ENCODE measurements around the gene CSMD2. TPM values are rescaled to one million over a fixed set of nuclear protein-coding genes. Genes with fewer than 3 reads are reported as not detected.

The CSMD2 gene
- total RNA-seq, 4 donors from 2014 or later: 8.6 TPM; not detected in 3

DNA sequence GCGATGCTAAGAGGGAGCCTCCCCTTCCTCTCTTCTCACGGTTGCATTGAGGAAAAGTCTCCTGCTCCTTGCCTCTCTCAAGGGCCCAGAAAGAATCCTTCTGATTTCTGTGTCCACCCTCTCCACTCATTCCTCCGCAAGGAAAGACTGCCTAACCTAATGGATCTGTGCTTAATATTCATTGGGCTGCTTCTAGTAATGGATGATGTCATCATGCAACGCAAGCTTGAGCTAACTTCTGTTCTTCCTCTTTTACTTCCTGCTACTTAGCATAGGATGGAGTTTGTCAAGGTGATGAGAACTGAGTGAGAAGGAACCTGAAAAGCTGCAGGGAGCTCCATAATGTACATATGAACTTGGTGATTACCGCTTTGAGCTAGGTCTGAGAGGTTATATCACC, 336.4 kb downstream of the CSMD2 start:
- Histone ChIP-seq H3K36me3 (no peaks in the 10 kb centered on the region), H3K9me3 (no peaks in the 10 kb centered on the region), H3K4me1 (no peaks in the 10 kb centered on the region), H3K27ac (no peak overlapping the region), H3K4me3 (no peak overlapping the region), H3K27me3 (no peaks in the 10 kb centered on the region)
- intact Hi-C loops (cut with DNase I; ENCODE audit: low total_unique reads): no loop called here
- no peak for DNase-seq
- TF ChIP-seq POLR2A (IDR thresholded peaks at IDR 0.05) (no peak), CTCF (IDR thresholded peaks at IDR 0.05) (no peak)

- Histone ChIP-seq H3K27me3 (no peaks in the 10 kb centered on the region), H3K4me1 (no peaks in the 10 kb centered on the region), H3K9me3 (no peaks in the 10 kb centered on the region), H3K27ac (no peak overlapping the region), H3K4me3 (no peak overlapping the region), H3K36me3 (no peaks in the 10 kb centered on the region)
- intact Hi-C loops (cut with DNase I; ENCODE audit: low total_unique reads): no loop called here
- TF ChIP-seq POLR2A (IDR thresholded peaks at IDR 0.05) (no peak), CTCF (IDR thresholded peaks at IDR 0.05) (no peak)
- no peak for DNase-seq
Measured at GRCh38 chr1:33828059-33828458, 337.0 kb downstream of the CSMD2 start.

- no peak for TF ChIP-seq POLR2A (IDR thresholded peaks at IDR 0.05)
Measured at GRCh38 chr1:33826711-33827110, 338.3 kb downstream of the CSMD2 start.

DNA sequence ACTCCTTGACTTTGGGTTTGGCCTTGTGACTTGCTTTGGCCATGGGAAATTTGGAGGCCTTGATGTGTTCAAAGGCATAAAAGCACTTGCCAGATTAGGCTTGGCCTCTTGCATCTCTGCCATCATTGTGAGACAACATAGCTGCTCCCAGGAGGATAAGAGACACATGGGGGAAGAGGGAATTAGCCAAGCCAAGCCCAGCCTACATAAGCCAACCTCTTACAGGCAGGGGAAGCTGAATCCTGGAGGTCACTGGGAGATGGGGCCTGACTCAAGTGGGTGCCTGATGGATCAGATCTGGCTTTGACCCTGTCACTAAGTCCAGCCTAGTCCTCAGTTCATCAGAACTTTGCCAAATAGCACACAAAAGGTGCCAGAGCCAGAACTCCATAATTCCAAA, 338.7 kb downstream of the CSMD2 start:
- Histone ChIP-seq H3K9me3 (no peaks in the 10 kb centered on the region), H3K27ac (no peak overlapping the region), H3K4me1 (no peaks in the 10 kb centered on the region), H3K36me3 (no peaks in the 10 kb centered on the region), H3K27me3 (no peaks in the 10 kb centered on the region), H3K4me3 (no peak overlapping the region)
- DNase-seq: no peak
- no peak for TF ChIP-seq POLR2A (IDR thresholded peaks at IDR 0.05)
- no peak for TF ChIP-seq CTCF (IDR thresholded peaks at IDR 0.05)
- intact Hi-C loops (cut with DNase I; ENCODE audit: low total_unique reads): no loop called here

More at GRCh38 chr1:33826711-33827110, 338.3 kb downstream of the CSMD2 start:
- Histone ChIP-seq H3K36me3 (no peaks in the 10 kb centered on the region), H3K4me1 (no peaks in the 10 kb centered on the region), H3K27ac (no peak overlapping the region), H3K9me3 (no peaks in the 10 kb centered on the region), H3K27me3 (no peaks in the 10 kb centered on the region), H3K4me3 (no peak overlapping the region)
- intact Hi-C loops (cut with DNase I; ENCODE audit: low total_unique reads): no loop called here
- no peak for DNase-seq

DNA sequence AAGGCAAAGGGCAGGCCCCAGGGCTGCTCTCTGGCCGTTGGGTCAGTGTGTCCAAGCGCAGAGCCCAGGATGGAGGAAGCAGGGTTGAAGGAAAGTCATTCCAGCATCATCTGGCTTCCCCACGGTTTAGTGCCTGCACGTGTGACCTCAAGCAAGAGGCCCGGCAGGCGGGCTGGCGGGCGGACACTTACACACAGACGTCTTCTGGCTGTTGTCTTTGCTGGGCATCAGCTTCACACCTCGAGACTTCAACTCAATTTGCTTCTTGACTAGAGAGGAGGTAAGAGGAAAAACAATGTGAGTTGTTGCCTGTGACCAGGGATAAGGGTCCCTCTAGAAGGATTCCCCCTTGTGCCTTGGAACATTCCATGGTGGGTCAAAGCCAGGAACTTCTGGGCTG, 339.5 kb downstream of the CSMD2 start:
- Histone ChIP-seq H3K27me3 (no peaks in the 10 kb centered on the region), H3K27ac (no peak overlapping the region), H3K4me1 (no peaks in the 10 kb centered on the region), H3K4me3 (no peak overlapping the region), H3K36me3 (no peaks in the 10 kb centered on the region), H3K9me3 (no peaks in the 10 kb centered on the region)
- intact Hi-C loops (cut with DNase I; ENCODE audit: low total_unique reads): no loop called here
- TF ChIP-seq CTCF (IDR thresholded peaks at IDR 0.05): no peak
- TF ChIP-seq POLR2A (IDR thresholded peaks at IDR 0.05): no peak
- no peak for DNase-seq

DNA sequence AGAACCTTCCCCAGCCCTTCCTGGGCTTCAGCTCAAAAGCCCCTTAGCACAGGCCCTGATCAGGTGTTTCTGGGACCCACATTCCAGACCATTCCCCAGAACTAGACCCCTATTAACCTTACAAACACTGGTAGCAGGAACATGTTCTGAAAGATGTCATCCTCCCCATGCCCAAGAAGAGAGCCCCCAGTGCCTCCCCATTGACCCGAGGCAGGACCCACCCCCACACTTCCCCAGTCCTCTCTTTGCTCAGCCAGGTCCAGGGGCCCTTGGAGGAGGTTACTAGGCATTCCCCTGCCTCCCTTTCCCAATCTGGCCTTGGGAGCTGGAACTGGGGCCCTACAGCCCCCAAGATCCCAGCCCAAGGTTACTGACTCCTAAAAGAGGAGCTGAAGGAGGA, 340.1 kb downstream of the CSMD2 start:
- Histone ChIP-seq H3K4me3 (no peak overlapping the region), H3K27ac (no peak overlapping the region), H3K27me3 (no peaks in the 10 kb centered on the region), H3K36me3 (no peaks in the 10 kb centered on the region), H3K4me1 (no peaks in the 10 kb centered on the region), H3K9me3 (no peaks in the 10 kb centered on the region)
- no peak for DNase-seq
- TF ChIP-seq POLR2A (IDR thresholded peaks at IDR 0.05): no peak
- TF ChIP-seq CTCF (IDR thresholded peaks at IDR 0.05): no peak
- intact Hi-C loops (cut with DNase I; ENCODE audit: low total_unique reads): no loop called here
